NCI-H1436 (cell line): ENCODE measurements around the gene C10orf71.

Source experiments
- DNase-seq: peaks from one replicate; lab custom pipeline; 2025; lab: John Stamatoyannopoulos, UW

C10orf71 gene, protein sequence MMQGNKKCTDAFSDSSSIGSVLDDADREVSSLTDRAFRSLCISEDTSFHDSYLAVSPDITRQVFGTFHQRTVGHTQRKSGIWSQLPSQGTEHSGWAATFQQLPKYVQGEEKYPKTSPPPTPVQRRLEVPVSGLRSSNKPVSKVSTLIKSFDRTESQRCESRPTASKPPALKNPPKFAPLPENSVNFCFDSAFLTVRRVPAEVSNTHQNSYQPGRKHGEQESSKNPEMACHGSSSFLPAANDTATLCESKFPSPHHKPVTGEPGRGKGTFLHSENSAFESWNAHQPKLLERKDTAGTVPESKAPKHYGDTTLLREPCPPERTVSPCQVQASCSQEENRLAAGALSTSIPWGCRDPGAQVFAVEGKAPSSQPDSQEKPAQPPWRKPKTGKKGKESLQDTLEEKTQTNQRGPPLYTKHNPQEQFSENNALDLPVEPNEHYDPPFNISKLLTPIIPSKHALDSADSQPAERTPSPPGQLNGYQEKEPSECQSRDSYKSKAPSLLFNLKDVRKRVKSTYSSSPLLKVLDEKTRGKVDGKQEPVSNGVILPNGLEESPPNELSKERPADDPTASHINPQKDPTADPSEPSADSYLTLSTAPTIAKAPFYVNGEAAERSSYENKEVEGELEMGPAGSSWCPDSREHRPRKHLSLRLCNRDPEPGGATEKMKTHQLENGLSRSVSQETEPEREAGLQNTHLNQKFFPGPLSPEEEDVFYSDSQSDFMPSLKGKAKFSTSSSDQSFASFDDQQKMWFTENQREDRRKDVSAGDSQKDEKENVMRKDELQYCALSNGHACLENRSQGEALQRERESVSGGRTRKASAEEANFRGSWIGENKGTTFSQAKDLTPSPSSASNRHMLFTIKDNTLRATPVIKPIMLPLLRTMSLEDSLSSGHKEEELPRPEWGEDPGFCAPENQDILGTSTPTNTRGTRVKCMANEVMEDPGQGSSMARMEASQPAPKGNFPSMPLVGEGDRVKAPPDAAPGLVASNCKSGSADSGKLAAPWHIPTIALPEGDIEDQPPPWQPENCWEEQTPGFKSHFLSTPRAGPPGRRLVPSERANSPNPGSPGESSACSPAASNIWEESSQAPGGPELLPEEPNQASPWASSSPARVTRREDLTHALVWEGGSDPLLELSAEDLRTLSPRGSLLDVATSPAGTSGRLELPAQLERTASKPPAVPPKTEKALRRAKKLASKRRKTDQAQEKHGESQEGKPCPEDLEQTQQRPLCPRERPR (N-terminal part only)

DNA sequence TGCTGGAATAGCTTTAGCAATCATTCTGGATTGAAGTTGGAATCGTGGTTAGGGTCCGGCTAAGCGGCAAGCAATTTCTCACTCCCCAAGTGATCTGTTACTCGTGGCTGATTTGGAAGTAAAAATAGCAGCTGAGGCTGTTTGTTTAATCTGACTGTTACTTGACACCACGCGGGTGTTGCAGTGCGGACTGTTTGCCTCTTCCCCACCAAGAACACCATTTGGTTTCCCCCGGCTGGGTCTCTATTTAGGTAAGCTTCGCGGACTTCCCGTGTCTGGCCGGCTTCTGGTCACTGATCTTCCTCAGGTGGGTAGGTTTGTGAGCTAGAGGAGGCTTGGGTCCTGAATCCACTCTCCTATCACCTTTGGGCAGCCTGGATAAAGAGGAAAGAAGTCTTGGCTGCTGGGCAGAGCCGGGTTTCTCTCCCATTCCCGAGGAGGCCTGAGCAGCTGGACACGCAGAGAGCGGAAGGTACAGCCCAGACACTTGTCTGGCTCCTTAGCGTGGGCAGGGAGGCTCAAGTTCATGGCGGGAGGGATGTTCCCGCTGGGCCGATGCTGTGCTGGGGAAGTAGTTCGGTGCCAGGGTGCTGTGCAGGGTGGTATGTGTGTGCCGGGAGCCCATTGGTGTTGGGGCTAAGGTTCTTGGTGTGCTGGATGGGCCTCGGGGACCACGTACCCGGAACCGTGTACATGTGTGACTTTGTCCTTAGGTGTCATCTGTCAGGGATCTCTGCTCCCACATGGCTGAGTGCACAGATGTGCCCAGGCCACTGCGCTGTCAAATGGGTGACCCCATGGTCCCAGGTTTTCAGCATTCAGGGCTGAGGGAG is at the start of gene C10orf71:
C10orf71 (plus strand) TSS at position 188 of the 833 bp plus-strand sequence. CDS start 23,376 bp downstream, outside the sequence.
- no peak for DNase-seq

DNA sequence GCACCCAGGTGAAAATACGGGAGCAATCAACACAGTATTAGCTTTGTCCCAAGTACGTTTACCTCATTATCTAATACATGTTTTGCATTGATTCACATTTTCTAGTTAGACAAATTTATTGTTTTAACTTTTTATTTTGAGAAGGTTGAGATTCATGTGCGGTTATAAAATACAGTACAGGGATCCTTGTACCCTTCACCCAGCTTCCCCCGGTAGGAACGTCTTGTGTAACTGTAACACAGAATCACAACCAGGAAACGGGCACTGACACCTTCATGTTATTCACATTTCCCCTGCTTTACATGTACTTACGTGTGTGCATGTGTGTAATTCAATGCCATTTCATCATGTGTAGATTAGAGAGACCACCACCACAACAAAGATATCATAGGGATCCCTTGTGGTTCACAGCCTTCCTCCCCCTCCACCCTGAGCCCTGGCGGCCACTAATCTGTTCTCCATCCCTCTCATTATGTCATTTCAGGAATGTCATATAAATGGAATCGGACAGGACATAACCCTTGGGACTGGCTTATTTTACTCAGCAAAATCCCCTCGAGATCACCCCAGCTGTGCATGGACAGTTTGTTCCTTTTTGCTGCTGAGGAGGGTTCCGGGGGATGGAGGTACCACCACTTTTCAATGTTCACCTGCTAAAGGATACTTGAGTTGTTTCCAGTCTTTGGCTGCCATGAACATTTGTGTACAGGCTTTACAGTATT is 46.5 kb upstream of the C10orf71 start:
- DNase-seq: no peak

DNA sequence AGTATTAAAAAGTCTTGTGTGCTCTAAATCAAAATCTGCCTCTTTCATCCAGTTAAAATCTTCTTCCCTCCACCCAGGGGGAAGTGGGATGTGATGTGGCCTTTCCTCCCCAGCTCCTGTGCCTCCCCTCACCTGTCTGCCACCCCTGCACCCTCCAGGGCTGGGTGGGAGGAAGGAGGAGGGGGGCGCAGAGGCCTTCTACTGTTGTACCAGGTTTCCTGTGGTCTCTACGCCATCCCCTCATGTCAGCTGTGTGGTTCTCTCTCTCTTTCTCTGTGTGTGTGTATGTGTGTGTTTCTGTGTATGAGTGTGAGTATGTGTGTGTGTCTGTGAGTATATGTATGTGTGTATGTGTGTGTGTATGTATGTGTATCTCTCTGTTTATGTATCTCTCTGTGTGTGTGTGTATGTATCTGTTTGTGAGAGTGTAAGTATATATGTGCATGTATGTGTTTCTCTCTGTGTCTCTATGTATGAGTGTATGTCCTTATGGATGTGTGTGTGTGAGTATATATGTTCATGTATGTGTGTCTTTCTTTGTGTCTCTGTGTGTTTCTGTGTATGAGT is 45.5 kb upstream of the C10orf71 start:
- DNase-seq: no peak

DNA sequence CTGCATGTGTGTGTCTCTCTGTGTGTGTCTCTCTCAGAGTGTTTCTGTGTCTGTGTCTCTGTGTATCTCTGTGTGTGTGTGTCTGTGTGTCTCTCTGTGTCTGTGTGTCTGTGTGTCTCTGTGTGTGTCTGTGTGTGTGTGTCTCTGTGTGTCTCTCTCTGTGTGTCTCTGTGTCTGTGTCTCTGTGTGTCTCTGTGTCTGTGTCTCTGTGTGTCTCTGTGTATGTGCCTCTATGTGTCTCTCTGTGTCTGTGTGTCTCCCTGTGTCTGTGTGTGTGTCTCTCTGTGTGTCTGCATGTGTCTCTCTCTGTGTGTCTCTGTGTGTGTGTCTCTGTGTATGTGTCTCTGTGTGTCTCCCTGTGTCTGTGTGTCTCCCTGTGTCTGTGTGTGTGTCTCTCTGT is 44.8 kb upstream of the C10orf71 start:
- DNase-seq: no peak

DNA sequence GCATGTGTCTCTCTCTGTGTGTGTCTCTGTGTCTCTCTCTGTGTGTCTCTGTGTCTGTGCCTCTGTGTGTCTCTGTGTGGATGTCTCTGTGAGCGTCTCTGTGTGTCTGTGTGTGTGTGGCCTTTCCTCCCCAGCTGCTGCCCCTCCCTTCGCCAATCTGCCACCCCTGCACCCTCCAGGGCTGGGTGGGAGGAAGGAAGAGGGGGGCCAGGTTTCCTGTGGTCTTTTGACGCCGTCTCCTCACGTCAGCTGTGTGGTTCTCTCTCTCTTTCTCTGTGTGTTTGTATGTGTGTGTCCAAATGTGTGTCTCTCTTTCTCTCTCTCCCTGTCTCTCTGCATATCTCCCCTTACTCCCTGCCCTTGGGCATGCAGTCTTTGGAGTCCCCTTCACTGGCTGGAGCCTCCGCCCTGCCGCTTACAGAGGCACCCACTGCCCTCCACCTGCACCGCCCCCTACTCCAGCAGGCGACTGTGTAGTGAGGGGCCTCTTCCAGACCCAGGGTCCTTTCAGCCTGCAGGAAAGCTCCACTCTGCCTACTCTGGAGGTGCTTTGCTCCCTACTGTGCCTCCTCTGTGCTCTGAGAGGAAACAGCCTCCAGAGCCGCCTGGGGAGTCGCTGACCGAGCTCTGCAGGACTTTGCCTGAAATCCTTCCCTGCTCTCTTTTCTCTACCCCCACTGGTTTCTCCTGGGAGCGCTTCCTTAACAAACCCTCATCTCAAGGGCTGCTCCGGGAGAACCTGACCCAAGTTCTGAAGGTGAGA is 44.2 kb upstream of the C10orf71 start:
- DNase-seq: no peak

DNA sequence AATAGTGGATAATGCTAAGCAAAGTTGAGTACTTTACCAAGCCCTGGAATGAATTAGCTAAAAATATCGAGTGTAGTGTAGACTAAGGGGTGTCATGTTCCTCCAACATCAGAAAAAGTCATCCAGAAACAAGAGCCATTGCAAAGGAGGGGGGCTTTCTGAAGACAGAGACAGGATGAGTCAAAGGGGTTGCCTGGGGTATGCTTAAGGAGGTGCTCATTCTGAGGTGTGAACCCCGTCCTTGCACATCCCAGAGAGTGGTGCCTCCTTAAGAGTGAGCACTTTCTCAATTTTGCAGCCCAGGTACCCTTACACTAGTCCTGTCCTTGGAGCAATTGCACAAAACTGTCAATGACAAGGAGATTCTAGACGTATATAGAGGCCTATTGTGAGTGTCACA is 43.1 kb upstream of the C10orf71 start:
- DNase-seq: no peak

DNA sequence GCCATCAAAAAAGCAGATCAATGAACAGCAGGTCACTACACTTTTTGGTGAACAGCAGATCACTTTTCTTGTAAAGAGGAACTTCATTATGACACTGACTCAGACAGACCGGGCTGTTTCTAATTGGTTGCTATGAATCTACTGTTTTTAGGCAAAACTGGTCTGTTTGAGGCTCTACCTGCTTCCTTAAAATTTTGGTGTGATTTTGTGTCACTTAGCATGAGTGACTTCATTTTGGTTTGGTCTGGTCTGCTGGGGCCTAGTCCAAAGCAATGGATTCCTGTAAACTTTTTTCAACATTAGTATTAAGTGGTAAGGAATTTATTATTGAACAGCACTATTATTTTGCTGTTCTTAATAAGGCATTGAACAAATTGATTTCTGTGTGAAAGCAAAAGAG is 41.8 kb upstream of the C10orf71 start:
- no peak for DNase-seq

DNA sequence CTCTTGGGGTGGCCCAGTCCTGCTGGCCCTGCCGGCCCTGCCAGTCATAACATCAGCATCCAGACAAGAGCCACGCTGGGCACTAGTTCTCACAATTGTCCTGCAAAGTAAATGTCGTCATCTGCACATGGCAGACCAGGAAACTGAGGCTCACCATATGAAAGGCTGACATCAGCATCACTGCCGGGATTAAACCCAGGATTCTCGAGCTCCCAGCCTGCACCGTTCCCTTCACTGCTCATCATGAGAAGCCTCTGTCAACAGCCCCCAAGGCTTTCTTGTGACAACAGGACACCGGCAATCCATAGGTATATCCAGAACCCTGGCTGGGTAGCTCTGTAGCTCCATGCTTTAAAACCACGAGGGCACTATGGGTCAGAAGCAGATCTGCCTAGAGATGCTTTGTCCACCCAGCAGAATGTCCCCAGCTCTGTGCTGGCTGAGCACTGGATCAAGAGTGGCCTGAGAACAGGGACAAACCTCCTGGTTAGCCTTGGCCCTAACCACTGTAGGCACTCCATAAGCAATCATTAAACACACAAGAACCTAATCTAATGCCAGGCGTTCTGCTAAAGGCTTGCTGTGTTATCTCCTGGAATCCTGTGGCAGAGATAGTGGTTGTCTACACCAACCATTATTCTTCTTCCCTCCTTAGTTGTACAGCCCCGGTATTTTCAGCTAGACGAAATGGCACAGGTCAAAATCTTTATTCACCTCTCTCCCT is 41.2 kb upstream of the C10orf71 start:
- no peak for DNase-seq

DNA sequence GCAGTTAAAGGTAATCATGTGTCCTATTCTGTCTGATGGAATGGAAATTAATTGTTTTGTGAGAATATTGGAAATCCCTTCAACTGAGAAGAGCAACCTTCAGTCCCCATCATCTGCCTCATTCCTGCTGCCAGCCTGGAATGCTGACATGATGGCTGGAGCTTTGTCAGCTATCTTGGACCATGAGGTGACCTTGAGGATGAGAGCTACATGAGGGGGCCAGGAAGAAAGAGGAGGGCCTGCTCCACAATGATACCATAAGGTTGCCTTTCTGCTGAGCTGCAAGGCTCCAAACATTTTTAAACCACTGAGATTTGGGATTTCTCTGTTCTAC is 40.7 kb upstream of the C10orf71 start:
- no peak for DNase-seq

DNA sequence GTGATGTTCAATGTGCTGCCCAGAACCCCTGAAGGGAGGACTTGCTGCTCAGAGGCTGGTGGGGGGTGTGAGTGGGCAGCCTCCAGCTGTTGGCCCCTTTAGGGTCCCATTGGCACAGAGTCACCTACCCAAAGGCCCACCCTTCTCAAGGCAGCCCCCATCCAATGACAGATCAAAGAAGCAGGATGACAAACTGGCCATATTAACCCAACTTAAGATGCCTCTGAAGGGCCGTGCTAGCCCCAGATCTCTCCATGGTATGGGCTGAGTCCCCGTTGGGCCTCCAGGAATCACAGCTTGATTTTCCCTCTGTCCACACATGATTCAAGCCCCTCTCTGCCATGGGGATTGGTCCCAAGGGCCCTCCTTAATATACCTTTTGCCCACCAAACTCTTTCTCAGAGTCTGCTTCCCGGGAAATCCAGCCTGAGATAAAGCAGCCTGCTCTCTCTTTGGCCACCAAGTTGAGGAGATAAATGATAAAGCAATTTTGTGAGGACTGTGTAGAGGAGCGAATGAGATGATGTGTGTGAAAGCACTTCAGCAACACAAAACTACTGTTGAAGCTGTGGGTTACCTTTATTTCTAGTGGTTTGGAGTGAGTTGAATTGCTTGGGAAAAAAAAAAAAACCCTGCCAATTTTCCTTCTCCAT is 38.2 kb upstream of the C10orf71 start:
- DNase-seq: no peak

DNA sequence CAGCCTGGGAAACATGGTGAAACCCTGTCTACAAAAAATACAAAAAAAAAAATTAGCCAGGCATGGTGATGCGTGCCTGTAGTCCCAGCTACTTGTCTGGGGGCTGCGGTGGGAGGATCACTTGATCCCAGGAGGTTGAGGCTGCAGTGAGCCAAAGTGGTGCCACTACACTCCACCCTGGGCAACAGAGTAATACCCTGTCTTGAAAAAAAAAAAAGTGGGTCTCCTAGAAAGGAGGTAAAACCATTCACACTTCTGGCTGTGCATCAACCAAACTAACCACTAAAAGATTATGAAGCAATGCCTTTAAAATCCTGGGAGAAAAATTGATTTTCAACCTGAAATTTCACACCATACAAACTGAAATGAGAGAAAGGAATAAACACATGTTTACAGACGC is 35.4 kb upstream of the C10orf71 start:
- no peak for DNase-seq

DNA sequence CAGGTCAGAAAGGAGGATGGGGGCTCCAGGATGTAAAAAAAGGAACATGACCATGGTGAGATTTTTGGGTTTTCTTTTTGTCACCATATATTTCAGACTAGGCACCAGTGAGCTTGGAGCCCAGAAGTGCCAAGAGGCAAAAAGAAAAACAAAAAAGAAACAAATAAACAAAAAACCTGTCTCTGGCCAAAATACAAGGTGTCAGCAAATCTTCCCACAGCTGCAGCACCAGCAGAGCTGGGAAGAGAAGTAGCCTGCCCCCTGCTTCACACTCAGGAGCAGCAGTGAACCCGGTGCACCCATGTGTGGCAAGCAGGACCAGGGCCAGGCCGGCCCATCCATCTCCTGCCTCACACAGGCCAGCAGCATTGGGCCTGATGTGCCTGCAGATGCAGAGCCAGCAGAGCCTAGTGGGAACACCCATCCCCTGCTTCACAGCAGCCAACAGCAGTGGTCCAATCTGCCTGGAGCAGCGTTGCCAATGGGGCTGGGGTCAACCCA is 34.7 kb upstream of the C10orf71 start:
- no peak for DNase-seq

DNA sequence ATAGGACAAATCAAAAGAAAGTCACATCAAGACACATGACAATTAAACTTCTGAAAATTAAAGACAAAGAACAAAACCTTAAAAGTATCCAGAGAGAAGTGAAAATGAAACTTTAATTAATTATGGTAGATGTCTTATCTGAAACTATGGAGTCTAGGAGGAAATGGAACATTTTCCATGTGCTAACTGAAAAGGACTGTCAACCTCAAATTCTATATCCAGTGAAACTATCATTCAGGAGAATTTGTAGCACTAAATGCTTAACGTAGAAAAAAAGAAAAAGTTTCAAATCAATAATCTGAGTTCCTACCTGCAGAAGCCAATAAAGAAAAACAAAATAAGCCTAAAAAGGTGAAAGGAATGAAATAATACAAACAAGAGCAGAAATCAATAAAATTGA is 33.1 kb upstream of the C10orf71 start:
- DNase-seq: no peak

DNA sequence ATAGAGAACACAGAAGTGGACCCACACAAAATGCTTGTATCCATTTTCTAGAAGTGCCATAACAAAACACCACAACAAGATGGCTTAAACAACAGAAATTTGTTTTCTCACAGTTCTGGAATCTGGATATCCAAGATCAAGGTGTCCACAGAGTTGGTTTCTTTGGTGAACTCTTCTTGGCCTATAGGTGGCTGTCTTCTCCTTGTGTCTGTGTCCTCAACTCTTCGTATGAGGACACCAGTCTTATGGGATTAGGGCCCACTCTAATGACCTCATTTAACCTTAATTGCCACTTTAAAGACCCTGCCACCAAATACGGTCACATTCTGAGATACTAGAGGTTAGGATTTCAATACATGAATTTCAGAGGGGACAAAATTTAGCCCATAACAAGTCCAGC is 30.8 kb upstream of the C10orf71 start:
- no peak for DNase-seq

DNA sequence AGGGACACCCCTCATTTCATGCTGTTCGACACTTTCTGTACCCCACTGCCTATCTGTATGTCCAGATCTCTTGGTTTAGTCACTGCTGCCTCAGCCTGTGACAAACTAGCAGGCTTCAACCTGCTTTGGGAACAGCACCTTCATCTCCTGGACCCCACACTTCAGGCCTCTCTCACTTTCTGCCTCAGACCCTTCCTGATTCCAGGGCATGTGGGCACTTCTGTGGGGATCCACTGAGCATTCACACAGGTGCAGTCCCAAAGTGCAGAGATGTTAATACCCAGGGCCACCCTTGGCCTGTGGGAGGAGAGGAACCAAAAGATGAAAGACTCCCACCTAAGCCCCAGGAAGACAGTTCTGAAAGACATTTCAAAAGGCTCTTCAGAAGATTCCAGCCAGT is 29.4 kb upstream of the C10orf71 start:
- DNase-seq: no peak

DNA sequence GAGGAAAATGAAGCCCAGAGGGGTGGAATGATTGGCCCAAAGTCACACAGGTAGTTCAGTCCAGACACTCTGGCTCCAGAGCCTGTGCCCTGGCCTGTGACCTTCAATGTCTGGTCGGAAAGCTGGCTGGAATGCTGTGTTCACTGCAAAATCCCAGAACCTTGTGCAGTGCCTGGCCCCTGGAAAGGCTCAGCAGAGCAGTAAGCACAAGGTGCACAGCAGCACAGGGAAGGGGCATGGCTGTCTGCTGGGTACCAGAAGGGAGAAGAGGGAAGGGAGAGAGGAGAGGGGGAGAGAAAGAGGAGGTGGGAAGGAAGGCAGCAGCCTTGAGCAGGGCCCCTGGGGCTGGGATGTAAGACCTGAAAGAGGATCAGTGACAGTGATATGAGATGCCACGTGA is 28.4 kb upstream of the C10orf71 start:
- DNase-seq: no peak

DNA sequence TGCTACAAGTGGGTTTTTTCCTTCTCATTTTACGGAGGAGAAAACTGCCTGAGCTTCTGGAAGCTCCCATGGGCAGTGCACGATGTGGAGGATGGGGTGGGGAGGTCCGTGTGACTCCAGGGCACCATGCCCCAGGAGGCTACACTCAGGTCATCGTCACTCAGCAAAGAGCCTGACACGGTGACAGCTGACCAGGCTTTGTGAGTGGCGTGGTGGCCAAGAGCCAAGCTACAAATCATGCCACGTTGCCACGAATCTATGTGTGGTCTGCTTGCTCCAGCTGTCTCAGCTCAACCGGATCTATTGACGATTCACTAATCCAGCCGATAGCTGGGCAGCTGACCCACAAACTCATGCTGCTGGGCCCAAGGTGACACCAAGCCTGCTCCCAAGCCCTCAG is 27.6 kb upstream of the C10orf71 start:
- no peak for DNase-seq

DNA sequence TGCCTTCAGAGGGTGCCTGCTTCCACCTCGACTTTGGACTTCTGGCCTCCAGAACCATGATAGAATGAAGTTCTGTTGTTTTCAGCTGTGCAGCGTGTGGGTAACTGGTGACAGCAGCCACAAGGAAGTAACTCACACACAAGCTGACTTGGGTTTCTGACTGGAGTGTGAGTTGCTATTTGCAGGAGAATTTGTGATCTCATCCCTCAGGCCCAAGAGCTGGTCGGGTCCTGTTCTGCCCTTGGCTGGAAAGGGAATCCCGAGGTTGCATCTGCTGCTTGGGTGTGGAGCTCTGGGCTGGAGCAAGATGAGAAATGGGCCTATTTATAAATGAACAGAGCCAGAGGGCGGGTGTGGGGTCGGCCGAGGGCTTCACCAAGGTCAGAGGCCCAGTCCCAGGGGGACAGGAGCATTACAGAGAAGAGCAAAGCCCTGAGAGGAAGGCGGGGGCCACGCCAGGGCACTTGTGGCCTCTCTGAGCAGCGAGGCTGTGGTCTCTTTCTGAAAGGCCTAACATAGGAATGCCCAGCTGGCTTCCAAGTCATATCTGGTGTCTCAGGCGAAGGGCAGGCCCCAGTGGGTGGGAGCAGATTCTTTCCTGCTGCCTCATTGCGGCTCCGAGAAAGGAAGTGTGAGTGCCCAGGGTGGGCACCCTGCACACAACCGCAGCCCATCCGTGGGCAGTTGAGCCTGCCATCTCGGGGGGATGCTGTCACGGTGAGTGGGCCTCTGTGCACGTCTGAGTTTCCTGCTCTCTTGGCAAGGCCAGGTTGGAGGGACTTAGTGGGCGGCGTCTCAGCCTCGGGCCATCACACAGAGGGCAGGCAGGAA is 26.5 kb upstream of the C10orf71 start:
- no peak for DNase-seq
